Psoas muscle (tissue), 8 donors: ENCODE results near the gene AANAT. TPM values are rescaled to one million over a fixed set of nuclear protein-coding genes. Genes with fewer than 3 reads are reported as not detected.

Source experiments
- ATAC-seq, 4 donors: fragments of 200-7000 bp; cut with Tn5 transposase; one replicate each; pipeline ENCODE4 v1.9.1; 2020; ENCODE audit warnings: moderate library complexity in 3 of 4, mild to moderate bottlenecking in 2 of 4
- DNase-seq, 2 donors: peaks; one replicate each; pipeline ENCODE4 v3.0.0-alpha.2; 2020
- H3K27ac ChIP-seq: fragments of 200-600 bp; one replicate; pipeline ENCODE4 v1.8.0; 2022
- H3K27me3 ChIP-seq, 3 donors: fragments of 200-600 bp in 1 of 3; one replicate each; pipeline versions ENCODE4 v1.6.1 to v1.8.0; 2013 to 2022; ENCODE audit warnings: low read length in 2 of 3, mild to moderate bottlenecking in 2 of 3, moderate library complexity in 1 of 3; ENCODE audit not compliant: insufficient read depth in 3 of 3
- H3K36me3 ChIP-seq, 2 donors: fragments of 200-600 bp in 1 of 2; one replicate each; pipeline versions ENCODE4 v1.6.1 to v1.8.0; 2013 to 2022; ENCODE audit warnings: low read depth in 1 of 2, mild to moderate bottlenecking in 1 of 2, moderate library complexity in 1 of 2; ENCODE audit not compliant: insufficient read depth in 1 of 2
- H3K4me1 ChIP-seq: fragments of 200-600 bp; one replicate; pipeline ENCODE4 v1.8.0; 2022
- H3K4me3 ChIP-seq: fragments of 200-600 bp; one replicate; pipeline ENCODE4 v1.8.0; 2022; ENCODE audit warnings: mild to moderate bottlenecking
- H3K9me3 ChIP-seq: fragments of 200-600 bp; one replicate; pipeline ENCODE4 v1.8.0; 2022
- WGBS, 3 donors: extraction: QIAGEN DNeasy Blood & Tissue Kit; methylation state at CpG; one replicate each; pipeline versions ENCODE4 v1.1.6 to v1.1.7; 2013; 5-methylcytosine and 5-hydroxymethylcytosine counted together
- intact Hi-C, 2 donors: fragments of 100-400 bp; cut with DNase I; formaldehyde crosslinking; loops; one replicate each; pipeline versions ENCODE4 v1.11.0 to v1.14.2; 2022
- polyA plus RNA-seq, 3 donors: library from polyadenylated mRNA; stranded (reverse); fragments of 200-250 nt; gene quantifications; one replicate each; pipeline ENCODE4 v1.2.3, GENCODE V29; 2013
- total RNA-seq, 4 donors: library from RNA; stranded (reverse); fragmentation: NEBNext Ultra II Directional in 2 of 4; extraction: Animal tissue kit (Norgen Biotek cat#: 25700) in 2 of 4; gene quantifications; one replicate each; pipeline versions ENCODE4 v1.2.1 to v1.2.4, GENCODE V29; 2021 to 2023
- TF ChIP-seq, protein P1 (sequence below): fragments of 200-600 bp; IDR thresholded peaks from one replicate; pipeline ENCODE4 v1.8.0; 2022; ENCODE audit warnings: antibody characterized with exemption
- donor health status: healthy with polysubstance abuse.
- donor health status: DM: no; HTN: no; CAD: no; lungs with moderate emphysema.
- donor health status: Bipolar disorder and iron deficiency.
- donor health status: healthy.
- donor health status: DM: yes; HTN: yes; CAD: no.
- donor health status: DM: no; HTN: no; CAD: no.
- donor health status: DM: no; HTN: no; CAD: no.
- donor health status: DM: yes; HTN: yes; CAD: no.

AANAT gene
- total and polyA plus RNA-seq, 7 donors = 0.09 to 0.13 TPM; not detected in 5

DNA sequence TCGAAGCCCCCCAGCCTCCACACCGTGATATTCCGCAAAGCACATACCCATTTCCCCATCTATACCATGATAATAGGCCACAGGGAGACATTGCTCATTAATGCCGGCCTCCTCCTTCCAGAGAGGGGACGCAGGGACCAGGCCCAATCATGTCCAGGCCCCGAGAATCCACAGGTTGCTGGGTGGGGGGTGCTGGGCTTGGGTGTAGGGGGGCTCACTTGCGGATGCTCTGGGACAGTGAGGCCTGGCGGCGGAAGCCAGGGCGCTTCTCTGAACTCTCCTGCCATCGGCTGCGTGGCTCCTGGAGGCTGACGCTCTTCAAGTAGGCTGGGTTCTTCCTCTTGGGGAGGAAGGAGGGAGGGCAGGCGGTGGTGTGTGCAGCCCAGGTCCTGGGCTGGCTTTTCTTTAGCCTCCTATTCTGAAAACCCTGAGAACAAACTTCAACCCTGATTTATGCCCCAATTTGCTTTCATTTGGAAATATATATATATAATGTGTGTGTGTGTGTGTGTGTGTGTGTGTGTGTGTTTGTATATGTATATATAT is 12.2 kb downstream of the AANAT start:
- Histone ChIP-seq H3K27me3 (no peaks in the 10 kb centered on the region), H3K4me3 (no peak overlapping the region), H3K27ac (no peak overlapping the region), H3K4me1 (no peaks in the 10 kb centered on the region), H3K36me3 (peaks cover 0 to 29% of the 10 kb centered on the region in 2 donors), H3K9me3 (no peaks in the 10 kb centered on the region)
- intact Hi-C loops = no loop called here
- ATAC-seq = no peak
- TF ChIP-seq, protein P1, sequence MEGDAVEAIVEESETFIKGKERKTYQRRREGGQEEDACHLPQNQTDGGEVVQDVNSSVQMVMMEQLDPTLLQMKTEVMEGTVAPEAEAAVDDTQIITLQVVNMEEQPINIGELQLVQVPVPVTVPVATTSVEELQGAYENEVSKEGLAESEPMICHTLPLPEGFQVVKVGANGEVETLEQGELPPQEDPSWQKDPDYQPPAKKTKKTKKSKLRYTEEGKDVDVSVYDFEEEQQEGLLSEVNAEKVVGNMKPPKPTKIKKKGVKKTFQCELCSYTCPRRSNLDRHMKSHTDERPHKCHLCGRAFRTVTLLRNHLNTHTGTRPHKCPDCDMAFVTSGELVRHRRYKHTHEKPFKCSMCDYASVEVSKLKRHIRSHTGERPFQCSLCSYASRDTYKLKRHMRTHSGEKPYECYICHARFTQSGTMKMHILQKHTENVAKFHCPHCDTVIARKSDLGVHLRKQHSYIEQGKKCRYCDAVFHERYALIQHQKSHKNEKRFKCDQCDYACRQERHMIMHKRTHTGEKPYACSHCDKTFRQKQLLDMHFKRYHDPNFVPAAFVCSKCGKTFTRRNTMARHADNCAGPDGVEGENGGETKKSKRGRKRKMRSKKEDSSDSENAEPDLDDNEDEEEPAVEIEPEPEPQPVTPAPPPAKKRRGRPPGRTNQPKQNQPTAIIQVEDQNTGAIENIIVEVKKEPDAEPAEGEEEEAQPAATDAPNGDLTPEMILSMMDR = no peak
- no peak for DNase-seq
- 90 to 92% (median 91%) methylated on average over 14 of the region's 14 CpGs for WGBS, 3 donors

DNA sequence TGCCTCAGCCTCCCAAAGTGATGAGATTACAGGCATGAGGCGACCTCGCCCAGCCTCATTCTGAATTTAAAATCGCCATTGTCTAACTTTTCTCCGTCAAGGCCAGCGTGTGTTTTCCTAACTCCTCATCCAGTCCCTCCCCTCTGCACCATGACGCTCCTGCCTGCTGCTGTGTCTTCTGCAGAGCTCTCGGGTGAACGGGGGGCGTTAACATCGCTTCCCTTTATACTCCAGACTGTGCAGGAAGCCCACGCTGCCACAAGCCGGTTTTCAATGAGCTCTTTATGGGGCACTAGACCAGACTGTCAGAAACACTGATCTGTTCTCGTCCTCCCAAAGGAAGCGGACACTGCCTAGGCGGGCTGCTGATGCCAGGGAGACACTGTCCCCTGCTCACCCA is 13.2 kb downstream of the AANAT start:
- 65 to 71% (median 67%) methylated on average over 15 of the region's 15 CpGs for WGBS, 3 donors
- DNase-seq (no peak), ATAC-seq (no peak)
- Histone ChIP-seq H3K4me3 (no peak overlapping the region), H3K27ac (no peak overlapping the region), H3K9me3 (no peaks in the 10 kb centered on the region), H3K27me3 (no peaks in the 10 kb centered on the region), H3K4me1 (no peaks in the 10 kb centered on the region), H3K36me3 (peaks cover 0 to 21% of the 10 kb centered on the region in 2 donors)
- TF ChIP-seq, protein P1 = no peak
- intact Hi-C loops = no loop called here

DNA sequence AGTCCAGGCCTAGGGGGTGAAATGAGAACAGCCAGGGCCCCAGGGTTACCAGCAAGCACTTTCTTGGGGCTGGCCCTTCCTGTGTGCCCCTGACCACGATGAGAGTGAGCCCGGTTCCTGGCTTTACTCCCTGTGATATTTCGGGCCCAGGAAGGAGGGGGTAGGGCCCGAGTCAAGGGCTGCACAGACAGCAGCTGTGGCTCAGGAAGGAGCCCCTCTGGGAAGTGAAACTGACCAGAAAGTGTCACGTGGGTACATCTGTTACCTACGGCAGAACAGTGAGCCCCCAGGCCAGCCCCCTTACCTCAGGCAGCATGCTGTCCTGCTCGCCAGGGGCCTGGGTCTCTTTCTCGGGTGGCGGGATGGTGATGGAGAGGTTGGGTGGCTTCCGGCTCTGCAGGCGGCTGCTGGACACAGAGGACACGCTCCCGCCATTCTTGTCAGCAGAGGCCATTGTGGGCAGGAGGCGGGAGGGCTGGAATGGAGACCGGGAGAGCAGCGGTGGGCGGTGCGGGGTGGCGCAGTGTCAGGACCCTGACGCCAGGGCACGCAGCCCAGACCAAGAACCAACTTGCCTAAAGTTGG is 13.8 kb downstream of the AANAT start:
- Histone ChIP-seq H3K9me3 (no peaks in the 10 kb centered on the region), H3K27ac (no peak overlapping the region), H3K4me1 (no peaks in the 10 kb centered on the region), H3K4me3 (no peak overlapping the region), H3K36me3 (peaks cover 0 to 21% of the 10 kb centered on the region in 2 donors), H3K27me3 (no peaks in the 10 kb centered on the region)
- DNase-seq (no peak), ATAC-seq (peak in 1 of 4 donors; percentile 17)
- intact Hi-C loops = no loop called here
- 72 to 81% (median 75%) methylated on average over 20 to 21 of the region's 21 CpGs for WGBS, 3 donors
- TF ChIP-seq, protein P1 = no peak

DNA sequence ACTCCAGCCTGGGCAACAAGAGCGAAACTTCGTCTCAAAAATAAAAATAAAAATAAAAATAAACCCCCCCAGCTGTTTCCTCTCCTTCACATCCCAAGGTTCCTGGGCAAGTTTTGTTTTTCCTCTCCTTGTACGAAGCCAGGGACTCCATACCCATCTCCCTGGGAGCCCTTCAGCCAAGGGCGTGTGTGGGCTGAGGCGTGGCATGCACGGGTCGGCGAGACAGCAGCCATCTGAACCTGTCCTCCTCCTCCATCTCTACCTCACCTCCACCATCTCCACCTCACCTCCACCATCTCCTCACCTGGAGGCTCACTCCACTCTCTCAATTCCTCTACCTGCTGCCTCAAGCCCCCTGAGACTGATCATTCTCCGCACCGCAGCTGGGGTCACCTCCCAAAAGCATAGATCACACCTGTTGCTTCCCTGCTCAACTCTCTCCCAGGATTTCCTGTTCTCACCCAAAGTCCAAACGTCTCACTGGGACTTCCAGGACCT is 16.9 kb downstream of the AANAT start:
- 87 to 93% (median 89%) methylated on average over 11 of the region's 11 CpGs for WGBS, 3 donors
- DNase-seq (no peak), ATAC-seq (no peak)
- intact Hi-C loops = no loop called here
- no peak overlapping the region for H3K27ac ChIP-seq
- H3K36me3 ChIP-seq = peaks cover 0 to 18% of the 10 kb centered on the region in 2 donors
- H3K9me3 ChIP-seq = no peaks in the 10 kb centered on the region
- no peaks in the 10 kb centered on the region for H3K4me1 ChIP-seq
- TF ChIP-seq, protein P1 = no peak
- no peak overlapping the region for H3K4me3 ChIP-seq
- H3K27me3 ChIP-seq = no peaks in the 10 kb centered on the region
